HCT116 (cell line): ENCODE results near the gene ACOXL. TPM values are rescaled to one million over a fixed set of nuclear protein-coding genes. Genes with fewer than 3 reads are reported as not detected.

ENCODE experiments used
- ATAC-seq: fragments of 200-7000 bp; cut with Tn5 transposase; 2 replicates; pipeline ENCODE4 v1.9.1; 2020; ENCODE audit warnings: mild to moderate bottlenecking, moderate library complexity
- BruUV-seq: library from RNA; stranded (reverse); fragments of 400-500 nt; replicated peaks from 2 replicates; lab custom pipeline; 2021; lab: Mats Ljungman, UMichigan
- CTCF ChIA-PET: fragments of 300-600 bp; sonication (Branson Sonifier 250); formaldehyde crosslinking; loops from one replicate; lab custom pipeline; 2021; ENCODE audit warnings: antibody characterized with exemption; lab: Charles Lee
- POLR2A ChIA-PET: fragments of 300-600, 350-600 bp; sonication (Branson Sonifier 250); formaldehyde crosslinking; loops from one replicate; lab custom pipeline; 2021; ENCODE audit warnings: antibody characterized with exemption; lab: Charles Lee
- RAD21 ChIA-PET, 2 experiments: fragments of 300-600 bp; sonication (Branson Sonifier 250); formaldehyde crosslinking; loops; one replicate each; lab custom pipeline; 2023; ENCODE audit warnings: low total read pairs in 2 of 2; ENCODE audit not compliant: uncharacterized antibody in 2 of 2, unreplicated experiment in 2 of 2, low non-redundant PET in 1 of 2; lab: Charles Lee
- DNase-seq: peaks from one replicate; pipeline ENCODE4 v3.0.0-alpha.2; 2010; ENCODE audit warnings: low read depth, low spot score
- H2AFZ ChIP-seq: fragments of 200-600 bp; shearing (Covaris generic), sonication (generic); 2 replicates; pipeline ENCODE4 v1.6.1; 2017; ENCODE audit warnings: low read depth, mixed run types, mixed read lengths, antibody characterized with exemption, low read length; ENCODE audit not compliant: poor library complexity, severe bottlenecking
- H3K27ac ChIP-seq: 2 replicates; pipeline ENCODE4 v1.5.1; 2012; ENCODE audit warnings: low read depth, low read length
- H3K27me3 ChIP-seq: fragments of 200-600 bp; sonication (generic); 2 replicates; pipeline ENCODE4 v1.6.1; 2016; ENCODE audit warnings: mixed run types, low read length, mixed read lengths; ENCODE audit not compliant: insufficient read depth
- H3K36me3 ChIP-seq, 2 experiments: fragments of 200-500 bp in 1 of 2; fragments of 200-600 bp in 1 of 2; sonication (Bioruptor generic) in 1 of 2; sonication (generic) in 1 of 2; 2 replicates each; pipeline versions ENCODE4 v1.5.1 to v1.6.1; 2014 to 2016; ENCODE audit warnings: low read length in 2 of 2, inconsistent platforms in 1 of 2, mixed read lengths in 1 of 2, mixed run types in 1 of 2; ENCODE audit not compliant: insufficient read depth in 2 of 2, control insufficient read depth in 1 of 2
- H3K4me1 ChIP-seq, 2 experiments: fragments of 200-600 bp in 1 of 2; sonication (generic) in 1 of 2; 2 replicates each; pipeline versions ENCODE4 v1.5.1 to v1.6.1; 2012 to 2017; ENCODE audit warnings: low read length in 2 of 2, inconsistent platforms in 1 of 2, mild to moderate bottlenecking in 1 of 2, mixed read lengths in 1 of 2, mixed run types in 1 of 2, moderate library complexity in 1 of 2; ENCODE audit not compliant: insufficient read depth in 2 of 2, control insufficient read depth in 1 of 2
- H3K4me2 ChIP-seq: fragments of 200-600 bp; sonication (generic); 2 replicates; pipeline ENCODE4 v1.6.1; 2017; ENCODE audit warnings: mixed run types, low read length, mixed read lengths
- H3K4me3 ChIP-seq, 2 experiments: fragments of 200-600 bp in 1 of 2; sonication (generic) in 1 of 2; replicated peaks in 1 of 2; 2 replicates each; pipeline ENCODE4 v1.5.1; 2011 to 2016; ENCODE audit warnings: low read length in 2 of 2, control low read depth in 1 of 2, low read depth in 1 of 2, mild to moderate bottlenecking in 1 of 2, mixed read lengths in 1 of 2, mixed run types in 1 of 2
- H3K79me2 ChIP-seq: fragments of 200-600 bp; sonication (generic); 2 replicates; pipeline ENCODE4 v1.6.1; 2017; ENCODE audit warnings: mild to moderate bottlenecking, mixed run types, low read length, moderate library complexity, mixed read lengths; ENCODE audit not compliant: insufficient read depth
- H3K9ac ChIP-seq: fragments of 200-600 bp; sonication (generic); 2 replicates; pipeline ENCODE4 v1.6.1; 2016; ENCODE audit warnings: low read length, mixed read lengths
- H3K9me2 ChIP-seq: fragments of 200-600 bp; sonication (generic), shearing (Covaris generic); 2 replicates; pipeline ENCODE4 v1.6.1; 2017; ENCODE audit warnings: mixed run types, mild to moderate bottlenecking, moderate library complexity; ENCODE audit not compliant: insufficient read depth
- H3K9me3 ChIP-seq, 2 experiments: fragments of 200-500 bp in 1 of 2; fragments of 200-600 bp in 1 of 2; sonication (Bioruptor generic) in 1 of 2; sonication (generic) in 1 of 2; 2 replicates each; pipeline ENCODE4 v1.6.1; 2014 to 2017; ENCODE audit warnings: low read length in 2 of 2, mixed read lengths in 2 of 2, inconsistent platforms in 1 of 2, low read depth in 1 of 2, mild to moderate bottlenecking in 1 of 2, mixed run types in 1 of 2, moderate library complexity in 1 of 2; ENCODE audit not compliant: control insufficient read depth in 1 of 2, insufficient read depth in 1 of 2
- H4K20me1 ChIP-seq: fragments of 200-600 bp; sonication (generic), shearing (Covaris generic); 2 replicates; pipeline ENCODE4 v1.6.1; 2017; ENCODE audit warnings: mixed run types, mild to moderate bottlenecking, moderate library complexity; ENCODE audit not compliant: insufficient read depth
- CBX3 ChIP-seq: IDR thresholded peaks from 2 replicates; pipeline ENCODE4 v1.6.1; 2012; ENCODE audit warnings: low read depth
- CEBPB ChIP-seq: IDR thresholded peaks from 2 replicates; pipeline ENCODE4 v1.6.1; 2012; ENCODE audit warnings: low read depth
- EGR1 ChIP-seq: IDR thresholded peaks from 2 replicates; pipeline ENCODE4 v1.6.1; 2012; ENCODE audit warnings: low read depth
- ELF1 ChIP-seq: IDR thresholded peaks from 2 replicates; pipeline ENCODE4 v1.6.1; 2012; ENCODE audit warnings: low read depth, borderline replicate concordance
- EZH2 ChIP-seq: fragments of 200-600 bp; sonication (generic); IDR thresholded peaks from 2 replicates; pipeline ENCODE4 v1.6.1; 2017; ENCODE audit warnings: antibody characterized with exemption, mixed run types
- EZH2phosphoT487 ChIP-seq: fragments of 200-600 bp; IDR thresholded peaks from 2 replicates; pipeline ENCODE4 v1.6.1; 2018; ENCODE audit warnings: antibody characterized with exemption, borderline replicate concordance
- FOSL1 ChIP-seq: IDR thresholded peaks from 2 replicates; pipeline ENCODE4 v1.6.1; 2012; ENCODE audit warnings: low read depth
- POLR2A ChIP-seq: IDR thresholded peaks from 2 replicates; pipeline ENCODE4 v1.7.0; 2011; ENCODE audit warnings: borderline replicate concordance; ENCODE audit not compliant: insufficient read depth, insufficient read length; ENCODE audit errors: extremely low read depth
- POLR2AphosphoS5 ChIP-seq: IDR thresholded peaks from 2 replicates; pipeline ENCODE4 v1.6.1; 2011; ENCODE audit warnings: mild to moderate bottlenecking, low read depth, low read length, moderate library complexity
- RAD21 ChIP-seq: IDR thresholded peaks from 2 replicates; pipeline ENCODE4 v1.6.1; 2012; ENCODE audit warnings: low read depth, mild to moderate bottlenecking
- SIN3A ChIP-seq: IDR thresholded peaks from 2 replicates; pipeline ENCODE4 v1.6.1; 2012; ENCODE audit warnings: low read depth
- SRF ChIP-seq: IDR thresholded peaks from 2 replicates; pipeline ENCODE4 v1.6.1; 2012; ENCODE audit warnings: low read depth
- ZFX ChIP-seq: fragments of 450-650 bp; IDR thresholded peaks from 2 replicates; pipeline ENCODE4 v1.6.1; 2017
- ZNF274 ChIP-seq: fragments of 200-500 bp; sonication (Bioruptor generic); IDR thresholded peaks from 2 replicates; pipeline ENCODE4 v1.6.1; 2014; ENCODE audit warnings: mild to moderate bottlenecking, low read depth, low read length, inconsistent platforms
- intact Hi-C: fragments of 100-400 bp; cut with micrococcal nuclease; formaldehyde crosslinking; loops from 2 replicates; pipeline ENCODE4 v1.10.0; 2022
- total RNA-seq: library from RNA; stranded (reverse); gene quantifications from one replicate; pipeline ENCODE4 v1.2.1, GENCODE V29; 2021; ENCODE audit not compliant: unreplicated experiment
- TF ChIP-seq, protein P1 (sequence below): IDR thresholded peaks from 2 replicates; pipeline ENCODE4 v1.6.1; 2012
- TF ChIP-seq, protein P2 (sequence below): IDR thresholded peaks from 2 replicates; pipeline ENCODE4 v1.6.1; 2011; ENCODE audit warnings: mild to moderate bottlenecking, low read length, moderate library complexity; ENCODE audit not compliant: insufficient replicate concordance; ENCODE audit errors: extremely low read depth
- TF ChIP-seq, protein P3 (sequence below): IDR thresholded peaks from 2 replicates; pipeline ENCODE4 v1.6.1; 2012
- TF ChIP-seq, protein P4 (sequence below): IDR thresholded peaks from 2 replicates; pipeline ENCODE4 v1.6.1; 2012; ENCODE audit warnings: low read depth
- TF ChIP-seq, protein P5 (sequence below), 3 experiments: fragments of 200-600 bp in 1 of 3; sonication (generic) in 1 of 3; IDR thresholded peaks in 2 of 3; conservative IDR thresholded peaks in 1 of 3; 2 replicates each; pipeline ENCODE4 v1.5.1; 2012 to 2017; ENCODE audit warnings: low read depth in 2 of 3, low read length in 2 of 3, antibody characterized with exemption in 1 of 3, borderline replicate concordance in 1 of 3, control low read depth in 1 of 3, mild to moderate bottlenecking in 1 of 3, mixed read lengths in 1 of 3, mixed run types in 1 of 3, moderate library complexity in 1 of 3; ENCODE audit not compliant: insufficient read depth in 1 of 3

Gene ACOXL
- total RNA-seq, 1 experiment from 2014 or later = 5.5 TPM

DNA sequence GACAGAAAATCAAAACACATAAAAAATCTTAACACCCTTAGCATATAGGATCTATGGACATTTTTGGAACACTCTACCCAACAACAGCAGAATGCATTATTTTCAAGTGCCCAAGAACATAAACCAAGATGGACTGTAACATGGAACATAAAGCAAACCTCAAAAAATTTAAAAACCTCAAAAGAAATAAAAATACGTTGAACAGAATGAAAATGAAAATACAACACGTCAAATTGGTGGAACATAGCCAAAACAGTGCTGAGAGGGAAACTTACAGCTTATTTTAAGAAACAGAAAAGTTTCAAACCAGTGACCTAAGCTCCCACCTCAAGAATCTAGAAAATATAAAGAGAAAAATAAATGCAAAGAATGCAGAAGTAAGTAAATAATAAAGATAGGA is 330.0 kb downstream of the ACOXL start:
- TF ChIP-seq, protein P1, sequence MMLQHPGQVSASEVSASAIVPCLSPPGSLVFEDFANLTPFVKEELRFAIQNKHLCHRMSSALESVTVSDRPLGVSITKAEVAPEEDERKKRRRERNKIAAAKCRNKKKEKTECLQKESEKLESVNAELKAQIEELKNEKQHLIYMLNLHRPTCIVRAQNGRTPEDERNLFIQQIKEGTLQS = no peak
- TF ChIP-seq EGR1 = no peak
- no peak for TF ChIP-seq FOSL1
- TF ChIP-seq RAD21 = no peak
- TF ChIP-seq CBX3 = no peak
- TF ChIP-seq ZNF274 = no peak
- no peak for TF ChIP-seq ZFX
- no peak for TF ChIP-seq SRF
- TF ChIP-seq, protein P2, sequence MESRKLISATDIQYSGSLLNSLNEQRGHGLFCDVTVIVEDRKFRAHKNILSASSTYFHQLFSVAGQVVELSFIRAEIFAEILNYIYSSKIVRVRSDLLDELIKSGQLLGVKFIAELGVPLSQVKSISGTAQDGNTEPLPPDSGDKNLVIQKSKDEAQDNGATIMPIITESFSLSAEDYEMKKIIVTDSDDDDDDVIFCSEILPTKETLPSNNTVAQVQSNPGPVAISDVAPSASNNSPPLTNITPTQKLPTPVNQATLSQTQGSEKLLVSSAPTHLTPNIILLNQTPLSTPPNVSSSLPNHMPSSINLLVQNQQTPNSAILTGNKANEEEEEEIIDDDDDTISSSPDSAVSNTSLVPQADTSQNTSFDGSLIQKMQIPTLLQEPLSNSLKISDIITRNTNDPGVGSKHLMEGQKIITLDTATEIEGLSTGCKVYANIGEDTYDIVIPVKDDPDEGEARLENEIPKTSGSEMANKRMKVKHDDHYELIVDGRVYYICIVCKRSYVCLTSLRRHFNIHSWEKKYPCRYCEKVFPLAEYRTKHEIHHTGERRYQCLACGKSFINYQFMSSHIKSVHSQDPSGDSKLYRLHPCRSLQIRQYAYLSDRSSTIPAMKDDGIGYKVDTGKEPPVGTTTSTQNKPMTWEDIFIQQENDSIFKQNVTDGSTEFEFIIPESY = no peak
- no peak for TF ChIP-seq ELF1
- TF ChIP-seq, protein P3, sequence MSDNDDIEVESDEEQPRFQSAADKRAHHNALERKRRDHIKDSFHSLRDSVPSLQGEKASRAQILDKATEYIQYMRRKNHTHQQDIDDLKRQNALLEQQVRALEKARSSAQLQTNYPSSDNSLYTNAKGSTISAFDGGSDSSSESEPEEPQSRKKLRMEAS = no peak
- TF ChIP-seq, protein P4, sequence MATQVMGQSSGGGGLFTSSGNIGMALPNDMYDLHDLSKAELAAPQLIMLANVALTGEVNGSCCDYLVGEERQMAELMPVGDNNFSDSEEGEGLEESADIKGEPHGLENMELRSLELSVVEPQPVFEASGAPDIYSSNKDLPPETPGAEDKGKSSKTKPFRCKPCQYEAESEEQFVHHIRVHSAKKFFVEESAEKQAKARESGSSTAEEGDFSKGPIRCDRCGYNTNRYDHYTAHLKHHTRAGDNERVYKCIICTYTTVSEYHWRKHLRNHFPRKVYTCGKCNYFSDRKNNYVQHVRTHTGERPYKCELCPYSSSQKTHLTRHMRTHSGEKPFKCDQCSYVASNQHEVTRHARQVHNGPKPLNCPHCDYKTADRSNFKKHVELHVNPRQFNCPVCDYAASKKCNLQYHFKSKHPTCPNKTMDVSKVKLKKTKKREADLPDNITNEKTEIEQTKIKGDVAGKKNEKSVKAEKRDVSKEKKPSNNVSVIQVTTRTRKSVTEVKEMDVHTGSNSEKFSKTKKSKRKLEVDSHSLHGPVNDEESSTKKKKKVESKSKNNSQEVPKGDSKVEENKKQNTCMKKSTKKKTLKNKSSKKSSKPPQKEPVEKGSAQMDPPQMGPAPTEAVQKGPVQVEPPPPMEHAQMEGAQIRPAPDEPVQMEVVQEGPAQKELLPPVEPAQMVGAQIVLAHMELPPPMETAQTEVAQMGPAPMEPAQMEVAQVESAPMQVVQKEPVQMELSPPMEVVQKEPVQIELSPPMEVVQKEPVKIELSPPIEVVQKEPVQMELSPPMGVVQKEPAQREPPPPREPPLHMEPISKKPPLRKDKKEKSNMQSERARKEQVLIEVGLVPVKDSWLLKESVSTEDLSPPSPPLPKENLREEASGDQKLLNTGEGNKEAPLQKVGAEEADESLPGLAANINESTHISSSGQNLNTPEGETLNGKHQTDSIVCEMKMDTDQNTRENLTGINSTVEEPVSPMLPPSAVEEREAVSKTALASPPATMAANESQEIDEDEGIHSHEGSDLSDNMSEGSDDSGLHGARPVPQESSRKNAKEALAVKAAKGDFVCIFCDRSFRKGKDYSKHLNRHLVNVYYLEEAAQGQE = no peak
- TF ChIP-seq, protein P5, sequence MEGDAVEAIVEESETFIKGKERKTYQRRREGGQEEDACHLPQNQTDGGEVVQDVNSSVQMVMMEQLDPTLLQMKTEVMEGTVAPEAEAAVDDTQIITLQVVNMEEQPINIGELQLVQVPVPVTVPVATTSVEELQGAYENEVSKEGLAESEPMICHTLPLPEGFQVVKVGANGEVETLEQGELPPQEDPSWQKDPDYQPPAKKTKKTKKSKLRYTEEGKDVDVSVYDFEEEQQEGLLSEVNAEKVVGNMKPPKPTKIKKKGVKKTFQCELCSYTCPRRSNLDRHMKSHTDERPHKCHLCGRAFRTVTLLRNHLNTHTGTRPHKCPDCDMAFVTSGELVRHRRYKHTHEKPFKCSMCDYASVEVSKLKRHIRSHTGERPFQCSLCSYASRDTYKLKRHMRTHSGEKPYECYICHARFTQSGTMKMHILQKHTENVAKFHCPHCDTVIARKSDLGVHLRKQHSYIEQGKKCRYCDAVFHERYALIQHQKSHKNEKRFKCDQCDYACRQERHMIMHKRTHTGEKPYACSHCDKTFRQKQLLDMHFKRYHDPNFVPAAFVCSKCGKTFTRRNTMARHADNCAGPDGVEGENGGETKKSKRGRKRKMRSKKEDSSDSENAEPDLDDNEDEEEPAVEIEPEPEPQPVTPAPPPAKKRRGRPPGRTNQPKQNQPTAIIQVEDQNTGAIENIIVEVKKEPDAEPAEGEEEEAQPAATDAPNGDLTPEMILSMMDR (IDR thresholded peaks at IDR 0.05 in 2 of 3, conservative IDR thresholded peaks at IDR 0.05 in 1 of 3; ENCODE audit: borderline replicate concordance in 1 of 3, insufficient read depth in 1 of 3, low read depth in 2 of 3, low read length in 2 of 3) = no peak
- TF ChIP-seq EZH2phosphoT487 = no peak
- no peak for TF ChIP-seq SIN3A
- no peak for TF ChIP-seq POLR2A
- no peak for TF ChIP-seq POLR2AphosphoS5
- TF ChIP-seq CEBPB = no peak
- TF ChIP-seq EZH2 = no peak
- BruUV-seq = no TSS peak
- no peak for DNase-seq
- no peak for ATAC-seq
- Histone ChIP-seq H3K9me2 (no peaks in the 10 kb centered on the region), H3K4me1 (peaks cover 2 to 3% of the 10 kb centered on the region in 2 experiments; a peak in 2 of 4 replicates), H3K9me3 (no peaks in the 10 kb centered on the region), H3K27me3 (no peaks in the 10 kb centered on the region), H2AFZ (no peak overlapping the region), H3K36me3 (no peaks in the 10 kb centered on the region), H3K4me2 (no peak overlapping the region), H4K20me1 (no peaks in the 10 kb centered on the region), H3K27ac (no peak overlapping the region), H3K4me3 (no peak overlapping the region), H3K79me2 (no peaks in the 10 kb centered on the region), H3K9ac (no peak overlapping the region)
- intact Hi-C loops = no loop called here
- ChIA-PET RAD21 (no interaction called here), POLR2A (no interaction called here), CTCF (no interaction called here)
